Neural progenitor cell (in vitro differentiated cells): ENCODE measurements around the gene MRPL17. TPM values are rescaled to one million over a fixed set of nuclear protein-coding genes. Genes with fewer than 3 reads are reported as not detected.

Experiments
- DNase-seq: peaks from one replicate; pipeline ENCODE4 v3.0.0-alpha.2; 2016; ENCODE audit warnings: low spot score
- H2AFZ ChIP-seq: fragments of 200-600 bp; sonication (generic); replicated peaks from 2 replicates; pipeline ENCODE4 v1.6.1; 2016; ENCODE audit warnings: antibody characterized with exemption
- H3F3A ChIP-seq: fragments of 200-600 bp; sonication (generic); 2 replicates; pipeline ENCODE4 v1.6.1; 2016; ENCODE audit warnings: antibody characterized with exemption, low read depth
- H3K27ac ChIP-seq: fragments of 200-600 bp; sonication (generic); 2 replicates; pipeline ENCODE4 v1.5.1; 2016; ENCODE audit warnings: mild to moderate bottlenecking
- H3K27me3 ChIP-seq: fragments of 200-600 bp; sonication (generic); 2 replicates; pipeline ENCODE4 v1.6.1; 2016; ENCODE audit warnings: mild to moderate bottlenecking, moderate library complexity
- H3K36me3 ChIP-seq: fragments of 200-600 bp; sonication (generic); 2 replicates; pipeline ENCODE4 v1.5.1; 2016
- H3K4me1 ChIP-seq: fragments of 200-600 bp; sonication (generic); 2 replicates; pipeline ENCODE4 v1.6.1; 2016; ENCODE audit warnings: mixed run types
- H3K4me2 ChIP-seq: fragments of 200-600 bp; sonication (generic); 2 replicates; pipeline ENCODE4 v1.6.1; 2016
- H3K4me3 ChIP-seq: fragments of 200-600 bp; sonication (generic); 2 replicates; pipeline ENCODE4 v1.5.1; 2016
- H3K79me2 ChIP-seq: fragments of 200-600 bp; sonication (generic); 2 replicates; pipeline ENCODE4 v1.6.1; 2016; ENCODE audit warnings: low read depth
- H3K9ac ChIP-seq: fragments of 200-600 bp; sonication (generic); 2 replicates; pipeline ENCODE4 v1.6.1; 2016
- H3K9me3 ChIP-seq: fragments of 200-600 bp; sonication (generic); 2 replicates; pipeline ENCODE4 v1.5.1; 2016; ENCODE audit warnings: low read depth
- H4K20me1 ChIP-seq: fragments of 200-600 bp; sonication (generic); 2 replicates; pipeline ENCODE4 v1.6.1; 2016; ENCODE audit warnings: low read depth
- H3K27ac Mint-ChIP-seq: 3 replicates; pipeline ENCODE4 v1.8.0; 2021; ENCODE audit warnings: mixed read lengths
- H3K27me3 Mint-ChIP-seq: 2 replicates; pipeline ENCODE4 v1.8.0; 2022; ENCODE audit warnings: low read depth, mild to moderate bottlenecking, inconsistent platforms, moderate library complexity, mixed read lengths; ENCODE audit not compliant: insufficient read depth
- H3K36me3 Mint-ChIP-seq: 3 replicates; pipeline ENCODE4 v1.8.0; 2021; ENCODE audit warnings: mixed read lengths
- H3K4me1 Mint-ChIP-seq: 3 replicates; pipeline ENCODE4 v1.8.0; 2021; ENCODE audit warnings: mixed read lengths
- H3K4me3 Mint-ChIP-seq: 3 replicates; pipeline ENCODE4 v1.8.0; 2021; ENCODE audit warnings: mild to moderate bottlenecking, moderate library complexity, mixed read lengths
- H3K9me3 Mint-ChIP-seq: 3 replicates; pipeline ENCODE4 v1.8.0; 2020; ENCODE audit warnings: mixed read lengths
- EZH2 ChIP-seq: fragments of 200-600 bp; sonication (generic); IDR thresholded peaks from 2 replicates; pipeline ENCODE4 v1.6.1; 2017; ENCODE audit warnings: antibody characterized with exemption, mild to moderate bottlenecking, moderate library complexity
- EZH2phosphoT487 ChIP-seq: fragments of 200-600 bp; sonication (generic); IDR thresholded peaks from 2 replicates; pipeline ENCODE4 v1.6.1; 2017; ENCODE audit warnings: antibody characterized with exemption
- total RNA-seq: library from RNA; depleted of rRNA; stranded (reverse); fragments of >200 nt; gene quantifications from 2 replicates; pipeline ENCODE4 v1.2.3, GENCODE V29; 2015; ENCODE audit warnings: low replicate concordance
- TF ChIP-seq, protein P1 (sequence below): fragments of 200-600 bp; sonication (generic); IDR thresholded peaks from 2 replicates; pipeline ENCODE4 v1.5.1; 2017; ENCODE audit warnings: antibody characterized with exemption, mild to moderate bottlenecking

MRPL17 gene
- total RNA-seq, 1 donor from 2014 or later = 24.3 TPM

DNA sequence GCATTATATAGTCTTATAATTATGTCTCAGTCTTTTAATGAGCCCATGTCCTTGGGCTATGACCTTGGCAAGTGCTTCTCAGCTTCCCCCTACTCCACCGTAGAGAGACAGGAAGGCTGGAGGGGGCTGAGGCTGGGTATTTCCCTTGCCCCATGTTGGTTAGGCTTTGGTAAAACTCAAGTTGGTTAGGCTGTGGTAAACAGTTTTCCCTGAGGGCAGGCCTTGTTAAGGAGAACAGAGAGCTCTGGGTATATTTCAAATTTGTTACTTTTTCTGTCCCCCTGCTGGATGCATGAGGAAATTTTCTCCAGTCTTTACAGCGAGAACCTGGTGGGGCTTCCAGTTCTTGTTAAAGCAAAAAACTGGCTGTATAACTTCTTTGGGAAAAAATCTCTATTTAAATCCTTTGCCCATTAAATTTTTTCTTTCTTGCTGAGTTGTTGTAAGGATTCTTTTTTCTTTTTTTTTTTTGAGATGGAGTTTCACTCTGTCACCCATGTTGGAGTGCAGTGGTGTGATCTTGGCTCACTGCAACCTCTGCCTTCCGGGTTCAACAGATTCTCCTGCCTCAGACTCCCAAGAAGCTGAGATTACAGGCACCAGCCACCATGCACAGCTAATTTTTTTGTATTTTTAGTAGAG lies 15.3 kb downstream of the MRPL17 start:
- Mint-ChIP-seq H3K4me3 (no peak overlapping the region), H3K9me3 (no peaks in the 10 kb centered on the region), H3K36me3 (no peaks in the 10 kb centered on the region), H3K27me3 (no peaks in the 10 kb centered on the region), H3K4me1 (no peaks in the 10 kb centered on the region), H3K27ac (no peak overlapping the region)
- no peak overlapping the region for H3K4me2 ChIP-seq
- no peaks in the 10 kb centered on the region for H3K4me1 ChIP-seq
- no peaks in the 10 kb centered on the region for H3K9me3 ChIP-seq
- no peak for TF ChIP-seq EZH2
- no peak for TF ChIP-seq EZH2phosphoT487
- TF ChIP-seq, protein P1, sequence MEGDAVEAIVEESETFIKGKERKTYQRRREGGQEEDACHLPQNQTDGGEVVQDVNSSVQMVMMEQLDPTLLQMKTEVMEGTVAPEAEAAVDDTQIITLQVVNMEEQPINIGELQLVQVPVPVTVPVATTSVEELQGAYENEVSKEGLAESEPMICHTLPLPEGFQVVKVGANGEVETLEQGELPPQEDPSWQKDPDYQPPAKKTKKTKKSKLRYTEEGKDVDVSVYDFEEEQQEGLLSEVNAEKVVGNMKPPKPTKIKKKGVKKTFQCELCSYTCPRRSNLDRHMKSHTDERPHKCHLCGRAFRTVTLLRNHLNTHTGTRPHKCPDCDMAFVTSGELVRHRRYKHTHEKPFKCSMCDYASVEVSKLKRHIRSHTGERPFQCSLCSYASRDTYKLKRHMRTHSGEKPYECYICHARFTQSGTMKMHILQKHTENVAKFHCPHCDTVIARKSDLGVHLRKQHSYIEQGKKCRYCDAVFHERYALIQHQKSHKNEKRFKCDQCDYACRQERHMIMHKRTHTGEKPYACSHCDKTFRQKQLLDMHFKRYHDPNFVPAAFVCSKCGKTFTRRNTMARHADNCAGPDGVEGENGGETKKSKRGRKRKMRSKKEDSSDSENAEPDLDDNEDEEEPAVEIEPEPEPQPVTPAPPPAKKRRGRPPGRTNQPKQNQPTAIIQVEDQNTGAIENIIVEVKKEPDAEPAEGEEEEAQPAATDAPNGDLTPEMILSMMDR = peak; percentile 65
- no peak overlapping the region for H3K4me3 ChIP-seq
- no peaks in the 10 kb centered on the region for H3K27me3 ChIP-seq
- no peak overlapping the region for H3K9ac ChIP-seq
- H3K27ac ChIP-seq = no peak overlapping the region
- no peaks in the 10 kb centered on the region for H3K79me2 ChIP-seq
- no peaks in the 10 kb centered on the region for H3F3A ChIP-seq
- no peak overlapping the region for H2AFZ ChIP-seq
- no peaks in the 10 kb centered on the region for H4K20me1 ChIP-seq
- peak; percentile 27 for DNase-seq
- no peaks in the 10 kb centered on the region for H3K36me3 ChIP-seq

DNA sequence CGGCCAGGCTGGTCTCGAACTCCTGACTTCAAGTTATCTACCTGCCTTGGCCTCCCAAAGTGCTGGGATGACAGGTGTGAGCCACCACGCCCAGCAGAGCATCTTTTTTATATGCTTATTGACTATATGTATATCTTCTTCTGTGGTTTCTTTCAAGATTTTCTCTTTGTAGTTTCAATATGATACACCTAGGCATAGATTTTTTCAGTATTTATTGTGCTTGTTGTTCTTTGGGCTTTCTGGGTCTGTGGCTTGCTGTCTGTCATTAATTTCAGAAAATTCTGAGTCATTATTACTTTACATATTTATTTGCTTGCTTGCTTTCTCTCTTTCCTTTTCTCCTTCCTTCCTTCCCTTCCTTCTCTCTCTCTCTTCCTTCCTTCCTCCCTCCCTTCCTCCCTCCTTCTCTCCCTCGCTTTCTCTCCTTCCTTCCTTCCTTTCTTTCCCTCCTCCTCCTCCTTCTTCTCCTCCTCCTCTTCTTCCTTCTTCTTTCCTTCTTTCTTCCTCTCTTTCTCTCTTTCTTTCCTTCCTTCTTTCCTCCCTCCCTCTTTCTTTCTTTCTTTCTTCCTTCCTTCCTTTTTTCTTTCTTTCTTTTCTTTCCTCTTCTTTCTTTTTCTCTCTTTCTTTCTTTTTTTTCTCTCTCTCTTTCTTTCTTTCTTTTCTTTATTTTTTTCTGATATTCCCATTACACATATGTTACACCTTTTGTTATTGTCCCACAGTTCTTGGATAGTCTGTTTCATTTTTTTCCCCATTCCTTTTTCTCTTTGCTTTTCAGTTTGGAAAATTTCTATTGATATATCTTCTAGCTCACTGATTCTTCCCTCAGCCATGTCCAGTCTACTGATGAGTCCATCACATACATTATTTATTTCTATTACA lies 16.6 kb downstream of the MRPL17 start:
- H3K9ac ChIP-seq = no peak overlapping the region
- H3K79me2 ChIP-seq = no peaks in the 10 kb centered on the region

DNA sequence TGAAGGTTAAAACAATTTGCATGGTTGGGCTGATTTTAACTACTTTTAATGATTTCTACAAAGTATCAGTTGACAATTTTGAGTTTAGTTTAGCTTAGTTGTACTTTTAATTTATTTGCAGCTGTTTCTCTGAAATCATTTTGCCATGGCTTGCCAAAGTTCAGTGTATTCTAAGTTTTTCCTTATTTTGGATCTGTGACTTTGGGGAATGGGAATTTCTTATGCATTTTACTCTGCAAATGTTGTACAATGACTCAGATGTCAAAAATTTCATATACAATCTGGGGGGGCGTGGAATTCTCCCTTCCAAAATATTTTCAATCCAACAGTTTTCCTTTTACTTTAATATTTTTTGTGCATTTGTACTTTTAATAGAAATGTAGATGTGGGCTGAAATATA lies 18.6 kb downstream of the MRPL17 start:
- Histone ChIP-seq H3K27me3 (no peaks in the 10 kb centered on the region), H3F3A (no peaks in the 10 kb centered on the region), H3K79me2 (no peaks in the 10 kb centered on the region), H3K4me3 (no peak overlapping the region), H4K20me1 (no peaks in the 10 kb centered on the region), H3K9me3 (no peaks in the 10 kb centered on the region), H3K9ac (no peak overlapping the region), H3K4me2 (no peak overlapping the region), H2AFZ (no peak overlapping the region), H3K36me3 (no peaks in the 10 kb centered on the region), H3K27ac (no peak overlapping the region), H3K4me1 (no peaks in the 10 kb centered on the region)
- Mint-ChIP-seq H3K36me3 (no peaks in the 10 kb centered on the region), H3K9me3 (no peaks in the 10 kb centered on the region), H3K4me3 (no peak overlapping the region), H3K4me1 (no peaks in the 10 kb centered on the region), H3K27me3 (no peaks in the 10 kb centered on the region), H3K27ac (no peak overlapping the region)
- TF ChIP-seq, protein P1 = no peak
- TF ChIP-seq EZH2phosphoT487 = no peak
- TF ChIP-seq EZH2 = no peak
- no peak for DNase-seq

More for the DNA sequence above, 16.6 kb downstream of the MRPL17 start:
- no peak overlapping the region for H3K4me3 Mint-ChIP-seq
- no peak overlapping the region for H3K27ac Mint-ChIP-seq
- Histone ChIP-seq H4K20me1 (no peaks in the 10 kb centered on the region), H3K4me2 (no peak overlapping the region), H3F3A (no peaks in the 10 kb centered on the region), H3K27me3 (no peaks in the 10 kb centered on the region), H3K9me3 (no peaks in the 10 kb centered on the region), H3K4me3 (no peak overlapping the region), H2AFZ (no peak overlapping the region), H3K36me3 (no peaks in the 10 kb centered on the region), H3K4me1 (no peaks in the 10 kb centered on the region), H3K27ac (no peak overlapping the region)
- H3K36me3 Mint-ChIP-seq = no peaks in the 10 kb centered on the region
- H3K4me1 Mint-ChIP-seq = no peaks in the 10 kb centered on the region
- no peaks in the 10 kb centered on the region for H3K27me3 Mint-ChIP-seq
- TF ChIP-seq EZH2phosphoT487 (no peak), EZH2 (no peak)
- TF ChIP-seq, protein P1 = no peak
- no peaks in the 10 kb centered on the region for H3K9me3 Mint-ChIP-seq
- DNase-seq = no peak
